Astrocyte of the cerebellum (primary cell): Measurements from ENCODE around the gene SLPI.

ENCODE experiments used
- DNase-seq: peaks from one replicate; pipeline ENCODE4 v3.0.0-alpha.2; 2011; ENCODE audit warnings: low read depth
- H3K4me3 ChIP-seq: 2 replicates; pipeline ENCODE4 v1.5.1; 2011; ENCODE audit warnings: mild to moderate bottlenecking, low read depth, low read length, moderate library complexity
- CTCF ChIP-seq: IDR thresholded peaks from 2 replicates; pipeline ENCODE4 v1.5.1; 2012; ENCODE audit warnings: low read length, low read depth, moderate library complexity, mild to moderate bottlenecking; ENCODE audit errors: missing control alignments
- in situ Hi-C: cut with HindIII; loops from 2 replicates; pipeline ENCODE4 v1.10.0; 2017; ENCODE audit warnings: low sequenced_read_pairs

SLPI gene

GRCh38 chr20:45226287-45226686 is 28.1 kb downstream of the SLPI start:
- TF ChIP-seq CTCF = no peak
- no peak overlapping the region for H3K4me3 ChIP-seq
- in situ Hi-C loops = no loop called here
- DNase-seq = no peak

- no peak overlapping the region for H3K4me3 ChIP-seq
- in situ Hi-C loops = no loop called here
- no peak for DNase-seq
- no peak for TF ChIP-seq CTCF
Measured at GRCh38 chr20:45223136-45223535, 31.2 kb downstream of the SLPI start.

- no peak for TF ChIP-seq CTCF
- in situ Hi-C loops = no loop called here
- DNase-seq = no peak
- no peak within 1 kb of the TSS for H3K4me3 ChIP-seq
Measured at GRCh38 chr20:45221076-45221475, 33.3 kb downstream of the SLPI start, which contains the start of gene SEMG2. SEMG2 (plus strand) TSS chr20:45221373; CDS start chr20:45221390, 17 bp downstream.

- in situ Hi-C loops = no loop called here
Measured at GRCh38 chr20:45218636-45219035, 35.7 kb downstream of the SLPI start.

GRCh38 chr20:45218124-45218523 is 36.2 kb downstream of the SLPI start:
- in situ Hi-C loops = no loop called here
- no peak overlapping the region for H3K4me3 ChIP-seq
- no peak for TF ChIP-seq CTCF
- no peak for DNase-seq

More at GRCh38 chr20:45218636-45219035, 35.7 kb downstream of the SLPI start:
- DNase-seq = no peak
- H3K4me3 ChIP-seq = no peak overlapping the region
- TF ChIP-seq CTCF = no peak

GRCh38 chr20:45212836-45213235 is 41.5 kb downstream of the SLPI start:
- TF ChIP-seq CTCF = no peak
- DNase-seq = no peak
- no peak overlapping the region for H3K4me3 ChIP-seq
- in situ Hi-C loops = no loop called here
